Fibroblast of villous mesenchyme (primary cell): Measurements from ENCODE around the gene CHRD. TPM values are rescaled to one million over a fixed set of nuclear protein-coding genes. Genes with fewer than 3 reads are reported as not detected.

Experiments used
- DNase-seq: peaks from one replicate; pipeline ENCODE4 v3.0.0-alpha.2; 2010; ENCODE audit warnings: low read depth
- H3K4me3 ChIP-seq: 2 replicates; pipeline ENCODE4 v1.5.1; 2011; ENCODE audit warnings: low read depth, mild to moderate bottlenecking, low read length
- total RNA-seq: library from RNA; depleted of rRNA; stranded (reverse); fragments of >200 nt; gene quantifications from 2 replicates; pipeline ENCODE4 v1.2.3, GENCODE V29; 2012
- TF ChIP-seq, protein P1 (sequence below): IDR thresholded peaks from 2 replicates; pipeline ENCODE4 v1.5.1; 2012; ENCODE audit warnings: low read depth, mild to moderate bottlenecking, low read length; ENCODE audit not compliant: insufficient read depth

Gene CHRD
- total RNA-seq, 1 donor, result 1.7 TPM

DNA sequence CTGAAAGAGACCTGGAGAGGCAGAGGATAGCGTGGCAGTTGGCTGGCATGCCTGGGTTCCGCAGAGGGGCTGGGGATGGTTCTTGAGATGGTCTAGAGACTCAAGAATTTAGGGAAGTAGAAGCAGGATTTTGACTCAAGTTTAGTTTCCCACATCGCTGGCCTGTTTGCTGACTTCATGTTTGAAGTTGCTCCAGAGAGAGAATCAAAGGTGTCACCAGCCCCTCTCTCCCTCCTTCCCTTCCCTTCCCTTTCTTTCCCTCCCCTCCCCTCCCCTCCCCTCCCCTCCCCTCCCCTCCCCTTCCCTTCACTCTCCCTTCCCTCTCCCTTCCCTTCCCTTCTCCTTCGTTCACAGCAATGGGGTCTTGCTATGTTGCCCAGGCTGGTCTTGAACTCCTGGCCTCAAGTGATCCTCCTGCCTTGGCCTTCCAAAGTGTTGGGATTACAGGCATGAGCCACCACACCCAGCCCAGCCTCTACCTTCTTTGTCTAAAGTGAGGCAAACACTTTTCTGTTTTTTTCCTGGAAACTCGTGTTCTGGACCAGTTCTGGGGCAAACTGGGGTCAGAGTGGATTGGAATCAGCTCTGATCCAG is 10.2 kb downstream of the CHRD start:
- DNase-seq, result no peak
- TF ChIP-seq, protein P1, sequence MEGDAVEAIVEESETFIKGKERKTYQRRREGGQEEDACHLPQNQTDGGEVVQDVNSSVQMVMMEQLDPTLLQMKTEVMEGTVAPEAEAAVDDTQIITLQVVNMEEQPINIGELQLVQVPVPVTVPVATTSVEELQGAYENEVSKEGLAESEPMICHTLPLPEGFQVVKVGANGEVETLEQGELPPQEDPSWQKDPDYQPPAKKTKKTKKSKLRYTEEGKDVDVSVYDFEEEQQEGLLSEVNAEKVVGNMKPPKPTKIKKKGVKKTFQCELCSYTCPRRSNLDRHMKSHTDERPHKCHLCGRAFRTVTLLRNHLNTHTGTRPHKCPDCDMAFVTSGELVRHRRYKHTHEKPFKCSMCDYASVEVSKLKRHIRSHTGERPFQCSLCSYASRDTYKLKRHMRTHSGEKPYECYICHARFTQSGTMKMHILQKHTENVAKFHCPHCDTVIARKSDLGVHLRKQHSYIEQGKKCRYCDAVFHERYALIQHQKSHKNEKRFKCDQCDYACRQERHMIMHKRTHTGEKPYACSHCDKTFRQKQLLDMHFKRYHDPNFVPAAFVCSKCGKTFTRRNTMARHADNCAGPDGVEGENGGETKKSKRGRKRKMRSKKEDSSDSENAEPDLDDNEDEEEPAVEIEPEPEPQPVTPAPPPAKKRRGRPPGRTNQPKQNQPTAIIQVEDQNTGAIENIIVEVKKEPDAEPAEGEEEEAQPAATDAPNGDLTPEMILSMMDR, result no peak
- no peak overlapping the region for H3K4me3 ChIP-seq

DNA sequence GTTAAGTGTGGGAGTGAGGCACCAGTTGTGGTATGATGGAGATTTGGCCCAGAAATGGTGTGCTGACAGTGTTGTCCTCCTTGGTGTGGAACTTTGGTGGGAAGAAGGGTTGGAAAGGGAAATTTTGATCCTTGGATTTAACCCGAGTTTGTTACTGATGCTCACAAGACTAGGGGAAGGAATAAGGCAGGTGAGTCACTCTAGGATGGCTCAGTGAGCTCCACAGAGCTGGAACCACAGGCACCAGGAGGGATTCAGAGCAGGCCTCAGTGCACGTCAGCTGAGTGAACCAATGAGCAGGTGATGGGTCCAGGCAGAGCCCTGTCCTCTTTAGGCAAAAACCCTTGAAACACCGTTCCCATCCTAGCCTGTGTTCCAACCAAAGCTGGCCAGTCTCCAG is 11.4 kb downstream of the CHRD start:
- no peak for DNase-seq
- TF ChIP-seq, protein P1, result no peak

DNA sequence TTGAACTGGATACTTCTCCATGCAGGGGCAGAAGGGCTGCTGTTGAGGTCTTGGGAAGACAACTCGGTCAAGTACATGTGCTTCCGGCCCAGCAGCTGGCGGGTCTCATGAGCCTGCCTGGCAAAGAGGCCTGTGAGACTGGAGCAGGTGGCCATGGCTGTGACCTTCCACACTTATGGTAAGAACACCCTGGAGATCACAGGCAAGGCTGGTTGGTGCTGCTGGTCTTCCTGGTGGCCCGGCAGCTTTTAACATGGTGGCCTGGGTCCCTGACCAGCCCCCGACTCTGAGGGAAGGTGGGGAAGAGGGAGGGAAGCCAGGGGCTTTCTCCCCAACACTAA is 15.4 kb downstream of the CHRD start:
- TF ChIP-seq, protein P1, result no peak
- no peak for DNase-seq
- H3K4me3 ChIP-seq, result no peak overlapping the region

More for the DNA sequence above, 11.4 kb downstream of the CHRD start:
- no peak overlapping the region for H3K4me3 ChIP-seq

DNA sequence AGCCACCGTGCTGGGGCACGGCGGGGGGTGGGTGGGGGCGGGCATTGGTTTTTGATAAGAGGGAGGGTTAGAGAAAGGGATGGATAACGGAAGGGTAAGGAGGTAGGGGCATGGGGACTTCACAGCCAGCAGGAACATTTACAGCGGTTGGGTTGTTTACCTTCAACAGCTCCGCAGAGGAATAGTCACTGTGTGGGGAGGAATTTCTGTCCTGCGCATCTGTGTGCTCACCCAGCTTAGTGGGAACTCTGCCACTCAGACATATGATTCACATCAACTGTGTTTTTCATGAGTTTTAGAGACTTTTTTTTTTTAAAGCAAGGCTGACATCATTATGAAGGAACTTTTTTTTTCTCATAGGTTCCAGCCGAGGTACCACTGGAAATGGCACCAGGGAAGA is 19.6 kb downstream of the CHRD start:
- DNase-seq, result peak; percentile 80
- TF ChIP-seq, protein P1, result no peak
- H3K4me3 ChIP-seq, result no peak overlapping the region

DNA sequence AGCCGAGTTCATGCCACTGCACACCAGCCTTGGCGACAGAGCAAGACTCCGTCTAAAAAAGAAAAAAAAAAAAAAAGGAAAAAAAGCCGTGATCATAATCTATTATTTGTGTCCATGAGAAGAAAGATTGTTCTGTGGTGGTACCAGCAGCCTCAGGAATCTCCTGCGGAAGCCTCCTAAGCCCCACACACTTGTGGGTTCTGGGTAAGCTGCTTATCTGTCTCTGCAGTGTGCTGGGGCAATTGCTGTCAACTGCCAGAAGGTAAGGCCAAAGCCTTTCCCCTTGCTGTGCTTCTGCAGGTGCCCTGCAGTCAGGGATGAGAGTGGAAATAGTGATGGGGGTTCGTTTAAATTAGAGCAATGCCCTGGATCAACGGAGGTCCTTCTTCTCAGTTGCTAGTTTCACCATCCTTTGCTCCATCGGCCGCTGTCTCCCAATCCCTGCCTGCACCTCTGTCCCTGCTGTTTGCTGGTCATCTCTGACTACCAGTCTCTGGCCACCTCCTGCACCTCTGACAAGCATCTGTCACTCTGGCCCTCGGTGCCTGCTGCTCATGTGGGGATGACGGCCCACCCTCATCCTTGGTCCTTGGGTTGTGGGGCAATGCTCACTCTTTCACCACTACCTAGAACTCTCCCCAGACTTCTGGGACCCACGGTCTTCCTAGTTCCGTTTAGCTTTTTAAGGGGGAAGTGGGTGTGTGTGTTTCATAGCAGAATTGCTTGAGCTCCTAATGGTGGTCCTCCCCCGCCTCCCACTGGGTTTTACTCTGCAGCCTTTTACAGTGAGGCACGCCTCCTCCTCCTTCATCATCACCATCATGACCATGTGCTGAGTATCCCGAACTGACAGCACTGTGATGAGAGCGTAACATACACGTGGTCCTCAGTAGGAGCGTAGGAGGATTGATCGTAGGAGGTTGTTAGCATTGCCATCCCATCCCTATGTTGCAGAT is 25.5 kb downstream of the CHRD start:
- DNase-seq, result no peak
- TF ChIP-seq, protein P1, result no peak
- H3K4me3 ChIP-seq, result no peak overlapping the region

DNA sequence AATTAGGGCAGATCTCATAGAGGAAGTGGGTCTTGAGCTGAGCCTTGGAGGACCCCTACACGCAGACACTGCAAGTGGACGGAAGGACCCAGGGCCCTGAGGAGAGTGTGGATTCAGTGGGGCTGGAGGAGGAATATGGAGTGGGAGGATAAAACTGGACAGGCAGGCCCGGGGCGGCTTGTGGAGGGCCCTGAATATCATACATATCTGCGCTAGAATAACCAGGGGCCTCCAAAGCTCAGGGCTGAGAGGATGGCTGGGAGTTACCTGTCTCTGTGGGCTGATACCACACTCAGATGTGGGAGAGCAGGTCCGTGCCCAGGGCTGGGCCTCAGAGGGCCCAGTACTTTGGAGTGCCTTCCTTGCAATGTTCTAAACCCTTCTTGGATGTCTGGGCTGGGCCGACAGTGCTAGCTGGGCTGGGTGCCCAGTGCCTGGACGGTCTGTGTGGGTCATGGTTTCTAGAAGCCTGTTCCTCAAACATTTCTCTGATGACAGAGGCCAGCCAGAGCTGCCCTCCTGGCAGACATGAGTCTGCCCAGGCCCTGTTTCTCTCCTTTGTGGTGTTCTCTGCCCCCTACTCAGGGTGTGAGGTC is 29.6 kb downstream of the CHRD start:
- DNase-seq, result no peak
- H3K4me3 ChIP-seq, result no peak overlapping the region

More for the DNA sequence above, 29.6 kb downstream of the CHRD start:
- TF ChIP-seq, protein P1, result no peak
